Fibroblast of lung (primary cell): Measurements from ENCODE around the gene STAB2. TPM values are rescaled to one million over a fixed set of nuclear protein-coding genes. Genes with fewer than 3 reads are reported as not detected.

Experiments
- DNase-seq, 2 donors: peaks; one replicate each; pipeline versions ENCODE4 v3.0.0 to v3.0.0-alpha.2; 2010; ENCODE audit warnings: low read depth in 2 of 2
- H2AFZ ChIP-seq: 2 replicates; pipeline ENCODE4 v1.5.1; 2012; ENCODE audit warnings: low read length, control low read depth, inconsistent platforms
- H3K27ac ChIP-seq: 2 replicates; pipeline ENCODE4 v1.5.1; 2011; ENCODE audit warnings: low read length, control low read depth; ENCODE audit not compliant: insufficient read depth
- H3K27me3 ChIP-seq: 2 replicates; pipeline ENCODE4 v1.5.1; 2011; ENCODE audit warnings: mild to moderate bottlenecking, low read length; ENCODE audit not compliant: control insufficient read depth, insufficient read depth
- H3K36me3 ChIP-seq: 2 replicates; pipeline ENCODE4 v1.5.1; 2011; ENCODE audit warnings: low read length; ENCODE audit not compliant: control insufficient read depth, insufficient read depth
- H3K4me1 ChIP-seq: 2 replicates; pipeline ENCODE4 v1.5.1; 2011; ENCODE audit warnings: low read length; ENCODE audit not compliant: control insufficient read depth, insufficient read depth; ENCODE audit errors: extremely low read depth
- H3K4me2 ChIP-seq: 2 replicates; pipeline ENCODE4 v1.5.1; 2011; ENCODE audit warnings: low read length, control low read depth; ENCODE audit not compliant: insufficient read depth; ENCODE audit errors: extremely low read depth
- H3K4me3 ChIP-seq, 4 experiments: fragments of 200-600 bp in 1 of 4; sonication (generic) in 1 of 4; replicated peaks in 1 of 4; 2 replicates each; pipeline ENCODE4 v1.5.1; 2011 to 2016; ENCODE audit warnings: low read length in 4 of 4, low read depth in 3 of 4, mild to moderate bottlenecking in 3 of 4, control low read depth in 2 of 4, inconsistent platforms in 1 of 4, mixed read lengths in 1 of 4; ENCODE audit not compliant: insufficient read depth in 1 of 4; ENCODE audit errors: control extremely low read depth in 1 of 4
- H3K79me2 ChIP-seq: 2 replicates; pipeline ENCODE4 v1.5.1; 2012; ENCODE audit warnings: mild to moderate bottlenecking, low read length, inconsistent platforms; ENCODE audit not compliant: control insufficient read depth, insufficient read depth
- H3K9ac ChIP-seq: 2 replicates; pipeline ENCODE4 v1.5.1; 2011; ENCODE audit warnings: mild to moderate bottlenecking, low read length, control low read depth; ENCODE audit not compliant: insufficient read depth
- H3K9me3 ChIP-seq: 2 replicates; pipeline ENCODE4 v1.5.1; 2012; ENCODE audit warnings: low read depth, low read length; ENCODE audit not compliant: control insufficient read depth, insufficient read depth
- H4K20me1 ChIP-seq: 2 replicates; pipeline ENCODE4 v1.5.1; 2011; ENCODE audit warnings: low read length; ENCODE audit not compliant: control insufficient read depth, insufficient read depth; ENCODE audit errors: extremely low read depth
- CTCF ChIP-seq, 2 donors: IDR thresholded peaks in 1 of 2; conservative IDR thresholded peaks in 1 of 2; 1 replicate in 1 of 2; 2 replicates in 1 of 2; pipeline ENCODE4 v1.5.1; 2011 to 2012; ENCODE audit warnings: low read length in 2 of 2, control low read depth in 1 of 2, inconsistent platforms in 1 of 2, low read depth in 1 of 2, mild to moderate bottlenecking in 1 of 2
- EZH2 ChIP-seq: IDR thresholded peaks from 2 replicates; pipeline ENCODE4 v1.5.1; 2012; ENCODE audit warnings: low read length, control low read depth, mild to moderate bottlenecking; ENCODE audit errors: missing control alignments
- polyA plus RNA-seq, 2 donors: library from polyadenylated mRNA; depleted of rRNA in 1 of 2; stranded (reverse) in 1 of 2; unstranded in 1 of 2; fragments of >200 nt; gene quantifications; 2 replicates each; pipeline ENCODE4 v1.2.1, GENCODE V29; 2011 to 2012; ENCODE audit warnings: missing spikeins in 1 of 2
- total RNA-seq: library from RNA; depleted of rRNA; stranded (reverse); fragments of >200 nt; gene quantifications from 2 replicates; pipeline ENCODE4 v1.2.1, GENCODE V29; 2014

Gene STAB2
- total and polyA plus RNA-seq, 2 donors (not counting 1 experiment from before 2014, with no cell fraction given), result not detected

- H3K36me3 ChIP-seq, result no peaks in the 10 kb centered on the region
- no peaks in the 10 kb centered on the region for H3K79me2 ChIP-seq
- H3K4me3 ChIP-seq, result no peak overlapping the region
- H3K4me1 ChIP-seq, result no peaks in the 10 kb centered on the region
- no peak overlapping the region for H3K27ac ChIP-seq
- H3K4me2 ChIP-seq, result no peak overlapping the region
- H3K9ac ChIP-seq, result no peak overlapping the region
- DNase-seq, result no peak
- H3K27me3 ChIP-seq, result no peaks in the 10 kb centered on the region
- TF ChIP-seq EZH2, result no peak
- no peak for TF ChIP-seq CTCF (conservative IDR thresholded peaks at IDR 0.05 in 1 of 2, IDR thresholded peaks at IDR 0.05 in 1 of 2; ENCODE audit: low read depth in 1 of 2, low read length in 2 of 2)
- H4K20me1 ChIP-seq, result no peaks in the 10 kb centered on the region
- no peaks in the 10 kb centered on the region for H3K9me3 ChIP-seq
- no peak overlapping the region for H2AFZ ChIP-seq
These were observed 90.3 kb downstream of the STAB2 start for GRCh38 chr12:103677341-103677740.

GRCh38 chr12:103677905-103678304 is 90.8 kb downstream of the STAB2 start:
- Histone ChIP-seq H3K79me2 (no peaks in the 10 kb centered on the region), H3K4me2 (no peak overlapping the region), H2AFZ (no peak overlapping the region), H3K9me3 (no peaks in the 10 kb centered on the region), H3K4me1 (no peaks in the 10 kb centered on the region), H3K36me3 (no peaks in the 10 kb centered on the region), H3K4me3 (no peak overlapping the region), H3K9ac (no peak overlapping the region), H4K20me1 (no peaks in the 10 kb centered on the region), H3K27me3 (no peaks in the 10 kb centered on the region), H3K27ac (no peak overlapping the region)
- DNase-seq, result no peak
- TF ChIP-seq EZH2 (no peak), CTCF (conservative IDR thresholded peaks at IDR 0.05 in 1 of 2, IDR thresholded peaks at IDR 0.05 in 1 of 2; ENCODE audit: low read depth in 1 of 2, low read length in 2 of 2) (no peak)

- no peak overlapping the region for H3K4me2 ChIP-seq
- TF ChIP-seq EZH2 (no peak), CTCF (conservative IDR thresholded peaks at IDR 0.05 in 1 of 2, IDR thresholded peaks at IDR 0.05 in 1 of 2; ENCODE audit: low read depth in 1 of 2, low read length in 2 of 2) (no peak)
- no peak overlapping the region for H2AFZ ChIP-seq
- H3K79me2 ChIP-seq, result no peaks in the 10 kb centered on the region
- no peaks in the 10 kb centered on the region for H4K20me1 ChIP-seq
- H3K4me3 ChIP-seq, result no peak overlapping the region
- H3K27ac ChIP-seq, result no peak overlapping the region
- DNase-seq, result no peak
- H3K36me3 ChIP-seq, result no peaks in the 10 kb centered on the region
- H3K27me3 ChIP-seq, result no peaks in the 10 kb centered on the region
- H3K9me3 ChIP-seq, result no peaks in the 10 kb centered on the region
- H3K9ac ChIP-seq, result no peak overlapping the region
- no peaks in the 10 kb centered on the region for H3K4me1 ChIP-seq
These were observed 92.5 kb downstream of the STAB2 start for GRCh38 chr12:103679421-103680170.
